Fibroblast of peridontal ligament (primary cell): Measurements from ENCODE around the gene SGPL1.
"Not testable (repeated sequence)": the region's sequence is repeated elsewhere in the genome, so short reads cannot be mapped to it uniquely, and the experiment has no call there.

Source experiments
- DNase-seq: peaks from one replicate; pipeline ENCODE4 v3.0.0-alpha.2; 2010; ENCODE audit errors: extremely low read depth

The SGPL1 gene

GRCh38 chr10:70843776-70844489 lies 28.2 kb downstream of the SGPL1 start:
- DNase-seq, result no peak

GRCh38 chr10:70845256-70845655 lies 29.5 kb downstream of the SGPL1 start:
- no peak for DNase-seq

DNA sequence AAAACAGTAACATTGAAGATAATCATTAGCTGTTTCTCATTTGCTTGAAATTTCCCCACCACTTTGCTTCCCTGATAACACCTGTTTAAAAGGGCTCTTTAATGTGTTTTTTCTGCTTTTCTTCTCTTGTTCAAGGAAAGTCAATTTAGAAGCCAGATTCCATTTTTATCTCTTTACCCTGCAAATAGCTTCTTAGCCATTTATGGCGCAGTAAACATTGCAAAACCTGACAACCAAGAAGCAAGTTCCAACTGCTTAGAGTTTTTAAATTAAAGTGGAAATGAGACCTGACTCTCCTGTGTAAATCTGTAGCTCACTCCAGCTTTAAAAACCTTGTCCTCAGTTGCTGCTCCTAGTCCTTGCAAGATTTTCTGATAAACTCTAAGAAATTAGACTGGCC lies 30.1 kb downstream of the SGPL1 start:
- no peak for DNase-seq

DNA sequence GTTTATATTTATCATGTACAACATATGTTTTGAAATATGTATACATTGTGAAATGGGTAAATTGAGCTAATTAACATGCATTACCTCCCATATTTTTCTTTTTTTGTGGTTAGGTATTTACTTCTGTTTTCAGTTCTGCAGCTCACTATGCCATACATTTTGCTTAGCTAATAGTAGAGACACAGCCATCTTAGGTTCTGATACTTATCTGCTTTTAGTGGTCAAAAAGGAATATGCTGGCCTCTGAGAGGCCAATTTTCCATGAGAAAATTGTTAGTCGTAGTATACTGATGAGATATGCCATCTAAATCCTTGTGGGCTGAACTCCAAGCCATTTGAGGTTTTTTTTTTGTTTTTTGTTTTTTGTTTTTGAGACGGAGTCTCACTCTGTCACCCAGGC lies 31.0 kb downstream of the SGPL1 start:
- DNase-seq, result no peak

DNA sequence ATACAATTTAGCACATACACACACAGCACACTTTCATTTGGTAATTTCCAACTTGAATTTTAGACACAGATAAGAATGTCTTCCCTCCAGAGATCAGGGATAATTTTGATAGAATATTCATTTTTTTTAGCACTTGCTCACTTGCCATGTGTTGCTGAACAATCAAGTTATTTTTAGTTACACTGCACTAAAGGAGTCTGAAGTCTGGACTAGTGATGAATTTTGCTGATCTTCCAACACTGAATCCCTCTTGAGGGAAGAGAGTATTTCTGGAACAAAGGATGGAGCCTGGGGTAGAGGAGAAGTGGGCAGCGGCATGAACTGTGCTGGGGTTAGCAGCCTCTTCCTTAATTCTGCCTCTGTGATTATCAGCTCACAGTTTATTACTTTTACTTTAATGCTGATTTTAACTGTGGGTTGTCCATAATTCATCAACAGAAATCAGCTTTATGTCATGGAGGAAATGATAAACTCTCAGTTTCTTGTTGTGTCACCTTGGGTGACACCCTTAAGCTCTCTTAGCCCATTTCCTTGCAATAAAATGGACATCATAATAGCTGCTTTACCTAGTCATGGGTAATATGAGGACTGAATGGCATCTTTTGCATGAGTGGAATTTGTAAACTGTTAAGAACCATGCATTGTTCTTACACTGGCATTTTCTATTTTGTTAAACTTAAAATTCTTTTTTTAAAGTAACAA lies 32.1 kb downstream of the SGPL1 start:
- DNase-seq, result peak; percentile 34

DNA sequence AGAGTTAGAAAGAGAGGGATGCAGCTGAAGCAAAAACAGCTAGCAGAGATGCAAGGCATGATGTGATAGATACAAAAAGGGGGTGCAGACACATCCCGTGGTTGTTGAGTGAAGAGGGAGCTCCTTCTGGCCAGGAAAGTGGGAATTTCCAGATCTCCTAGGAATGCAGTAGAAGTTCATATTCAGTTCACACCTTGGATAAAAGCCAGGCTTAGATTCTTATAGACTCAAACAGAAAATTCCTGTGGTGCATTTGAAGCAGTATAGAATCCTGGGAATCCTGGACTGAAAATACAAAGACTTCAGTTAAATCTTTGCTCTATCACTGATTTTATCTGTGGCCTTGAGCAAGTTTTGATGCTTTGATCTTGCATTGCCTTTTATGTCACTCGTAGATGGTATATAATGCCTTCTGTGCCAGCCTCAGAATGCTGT lies 33.9 kb downstream of the SGPL1 start:
- DNase-seq, result peak; percentile 90

GRCh38 chr10:70850097-70850496 lies 34.3 kb downstream of the SGPL1 start:
- no peak for DNase-seq

DNA sequence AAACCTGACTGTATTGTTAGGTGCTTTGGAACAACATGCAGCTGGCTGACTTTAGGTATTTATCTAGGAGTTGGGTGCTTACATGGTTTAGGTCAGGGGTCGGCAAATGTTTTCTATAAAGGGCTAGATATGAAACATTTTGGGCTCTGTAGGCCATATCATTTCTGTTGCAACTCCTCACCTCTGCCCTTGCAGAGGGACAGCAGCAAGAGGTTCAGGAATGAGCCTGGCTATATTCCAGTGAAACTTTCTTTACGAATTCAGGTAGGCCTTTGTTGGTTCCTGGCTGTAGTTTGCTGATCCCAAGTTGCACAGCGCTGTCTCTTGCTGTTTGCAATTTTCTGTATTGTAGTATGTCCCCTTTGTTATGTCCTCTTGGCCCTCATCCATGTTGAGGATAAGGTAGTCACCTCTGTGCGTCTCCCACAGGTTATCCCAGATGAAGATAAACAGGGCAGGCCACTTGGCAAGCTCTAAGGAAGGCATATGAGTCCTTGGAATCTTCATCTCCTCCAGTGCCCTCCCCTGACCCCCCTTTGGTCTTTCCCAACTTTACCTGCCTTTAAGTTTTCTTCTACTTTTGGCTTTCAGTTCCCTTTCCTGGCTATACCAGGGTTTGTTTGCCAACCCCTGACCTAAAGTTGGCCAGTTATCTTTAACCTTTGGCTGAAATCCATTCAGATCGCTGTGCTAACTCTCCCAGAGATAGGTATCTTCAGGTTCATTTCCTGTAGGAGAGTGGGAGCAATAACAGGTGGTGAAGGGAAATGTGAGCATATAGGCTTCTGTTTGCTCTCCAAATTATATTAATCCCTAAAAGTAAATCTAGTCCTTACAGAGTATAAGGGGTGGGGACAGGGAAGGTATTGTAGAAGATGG lies 36.1 kb downstream of the SGPL1 start:
- no peak for DNase-seq

DNA sequence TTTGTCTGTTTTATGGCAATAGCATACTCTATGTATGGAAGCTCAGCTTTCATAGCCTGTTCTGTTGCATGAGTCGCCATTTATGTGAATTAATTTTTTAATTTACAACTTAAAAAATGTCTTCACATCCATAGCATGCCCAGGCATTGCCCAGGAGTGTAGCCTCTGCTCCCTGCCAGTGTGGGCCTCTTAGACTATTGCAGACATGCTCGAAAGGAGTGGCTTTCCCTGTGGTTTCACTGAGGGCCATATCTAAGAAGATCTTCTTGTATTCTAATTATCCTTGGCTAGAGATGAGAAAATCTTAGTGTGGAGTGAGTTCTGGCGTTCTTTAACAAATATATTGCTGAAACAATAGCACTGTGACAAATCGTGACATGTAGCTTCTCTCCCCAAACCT lies 37.3 kb downstream of the SGPL1 start:
- no peak for DNase-seq

DNA sequence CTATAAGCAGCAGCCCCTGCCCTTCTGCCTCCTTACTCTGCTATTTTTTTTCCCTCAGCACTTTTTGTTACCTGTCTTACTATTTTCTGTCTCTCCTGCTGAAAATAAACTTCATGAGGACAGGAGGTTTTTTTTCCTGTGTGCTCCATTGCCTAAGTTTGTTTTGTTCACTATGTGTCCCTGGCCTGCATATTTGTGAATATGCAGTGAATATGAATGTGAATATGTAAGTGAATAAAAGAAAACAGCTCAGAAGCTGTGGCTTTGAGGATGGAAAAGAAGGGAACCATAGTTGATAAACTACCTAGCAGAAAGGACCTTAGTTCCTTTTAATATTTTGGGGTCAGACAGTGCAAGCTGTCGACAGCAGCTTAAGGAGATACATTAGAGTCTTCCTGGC lies 37.7 kb downstream of the SGPL1 start:
- DNase-seq, result no peak

- peak; percentile 20 for DNase-seq
Observed at GRCh38 chr10:70856454-70856853, 40.7 kb downstream of the SGPL1 start.

GRCh38 chr10:70858759-70859158 lies 43.0 kb downstream of the SGPL1 start:
- no peak for DNase-seq

DNA sequence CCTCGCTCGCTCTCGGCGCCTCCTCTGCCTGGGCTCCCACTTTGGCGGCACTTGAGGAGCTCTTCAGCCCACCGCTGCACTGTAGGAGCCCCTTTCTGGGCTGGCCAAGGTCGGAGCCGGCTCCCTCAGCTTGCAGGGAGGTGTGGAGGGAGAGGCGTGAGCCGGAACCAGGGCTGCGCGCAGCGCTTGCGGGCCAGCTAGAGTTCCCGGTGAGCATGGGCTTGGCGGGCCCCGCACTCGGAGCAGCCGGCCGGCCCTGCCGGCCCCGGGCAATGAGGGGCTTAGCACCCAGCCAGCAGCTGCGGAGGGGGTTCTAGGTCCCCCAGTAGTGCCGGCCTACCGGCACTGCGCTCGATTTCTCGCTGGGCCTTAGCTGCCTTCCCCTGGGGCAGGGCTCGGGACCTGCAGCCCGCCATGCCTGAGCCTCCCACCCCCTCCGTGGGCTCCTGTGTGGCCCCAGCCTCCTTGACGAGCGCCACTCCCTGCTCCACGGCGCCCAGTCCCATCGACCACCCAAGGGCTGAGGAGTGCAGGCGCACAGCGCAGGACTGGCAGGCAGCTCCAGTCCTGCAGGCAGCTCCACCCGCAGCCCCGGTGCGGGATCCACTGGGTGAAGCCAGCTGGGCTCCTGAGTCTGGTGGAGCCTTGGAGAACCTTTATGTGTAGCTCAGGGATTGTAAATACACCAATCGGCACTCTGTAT lies 45.9 kb downstream of the SGPL1 start:
- not testable (repeated sequence) for DNase-seq

DNA sequence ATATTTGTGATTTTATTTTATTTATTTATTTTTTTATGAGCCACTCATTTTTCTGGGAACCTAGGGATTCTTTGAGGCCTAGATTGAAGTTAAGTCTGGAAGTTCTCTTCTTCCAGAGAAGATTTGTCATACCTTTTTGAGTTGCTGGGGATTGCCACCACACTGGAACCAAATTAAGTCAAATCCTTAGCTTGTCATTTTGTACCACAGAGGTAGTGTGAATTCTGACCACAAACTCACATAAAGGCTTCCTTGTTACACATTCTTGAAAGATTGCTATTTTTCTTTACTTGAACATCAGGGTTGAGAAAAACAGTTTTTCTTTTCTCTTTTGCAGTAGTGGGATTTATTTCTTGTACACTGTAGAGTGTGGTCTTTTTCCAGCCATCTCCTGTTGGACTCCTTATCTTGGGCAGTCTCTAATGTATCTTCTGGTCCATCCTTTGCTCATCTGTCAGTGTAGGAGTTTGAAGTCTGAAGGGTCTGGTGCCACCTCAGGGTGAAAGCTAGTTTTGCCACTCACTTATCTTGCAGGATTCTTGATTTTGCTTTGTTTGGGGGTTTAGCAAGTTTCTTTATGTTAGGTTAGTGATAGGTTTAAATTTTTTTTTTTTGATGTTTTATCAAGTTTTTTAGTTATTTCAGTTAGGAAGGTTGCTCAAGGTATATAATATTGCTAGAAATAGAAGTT lies 47.9 kb downstream of the SGPL1 start:
- no peak for DNase-seq

DNA sequence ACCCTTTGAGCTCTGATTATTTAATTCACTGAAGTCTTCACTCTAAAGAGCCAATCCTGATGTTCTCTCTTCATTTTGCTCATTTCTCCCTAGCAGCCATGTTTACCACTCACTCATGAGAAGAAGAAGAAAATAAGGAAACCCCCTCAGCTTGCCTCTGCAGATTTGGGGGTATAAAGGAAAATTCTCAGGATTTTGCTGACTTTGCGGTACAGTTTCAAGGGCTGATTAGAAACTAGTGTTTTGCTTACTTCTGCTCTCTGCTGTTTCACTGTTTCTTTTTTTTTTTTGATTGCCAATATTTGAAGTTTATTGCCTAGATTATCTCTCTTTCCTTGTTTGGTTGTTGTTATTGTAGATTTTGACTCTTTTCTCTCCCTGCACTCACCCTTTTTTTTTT lies 49.2 kb downstream of the SGPL1 start:
- DNase-seq, result no peak

DNA sequence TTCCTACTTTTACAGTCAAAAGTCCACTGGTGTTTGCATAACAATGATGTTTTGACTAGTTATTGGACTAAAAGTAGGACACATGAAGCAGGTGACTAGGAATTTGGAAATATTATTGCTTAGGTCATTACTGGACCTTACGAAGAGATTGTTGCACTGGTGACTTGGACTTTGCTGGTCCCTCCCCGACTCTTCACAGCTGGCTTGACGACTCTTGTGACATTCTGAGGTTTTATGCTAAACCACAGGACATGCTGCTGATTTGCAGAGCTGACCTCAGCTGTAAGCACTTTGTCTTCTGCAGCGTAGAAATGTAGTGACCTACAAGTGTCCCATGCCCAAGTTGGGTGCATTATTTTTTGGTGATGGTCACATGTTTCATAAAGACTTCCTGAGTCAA lies 50.7 kb downstream of the SGPL1 start:
- DNase-seq, result no peak

DNA sequence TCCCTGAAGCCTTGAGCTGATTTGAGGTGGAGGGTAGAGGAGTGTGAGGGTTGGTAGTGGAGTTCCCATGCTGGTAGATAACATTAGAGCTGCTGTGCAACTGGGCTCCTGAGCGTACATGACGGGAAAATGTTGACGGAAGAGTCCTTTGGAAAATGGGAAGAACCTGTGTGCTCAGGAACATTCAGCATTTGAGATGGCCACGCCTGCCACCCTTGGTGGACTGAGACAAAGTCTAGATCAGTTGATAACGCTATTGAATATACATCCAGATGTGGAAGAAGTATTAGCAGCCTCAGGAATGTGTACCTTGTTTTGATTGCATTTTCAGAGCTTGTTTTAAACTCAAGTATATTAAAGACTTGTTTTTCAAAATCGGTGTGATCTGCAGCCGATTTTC lies 56.5 kb downstream of the SGPL1 start:
- DNase-seq, result no peak

DNA sequence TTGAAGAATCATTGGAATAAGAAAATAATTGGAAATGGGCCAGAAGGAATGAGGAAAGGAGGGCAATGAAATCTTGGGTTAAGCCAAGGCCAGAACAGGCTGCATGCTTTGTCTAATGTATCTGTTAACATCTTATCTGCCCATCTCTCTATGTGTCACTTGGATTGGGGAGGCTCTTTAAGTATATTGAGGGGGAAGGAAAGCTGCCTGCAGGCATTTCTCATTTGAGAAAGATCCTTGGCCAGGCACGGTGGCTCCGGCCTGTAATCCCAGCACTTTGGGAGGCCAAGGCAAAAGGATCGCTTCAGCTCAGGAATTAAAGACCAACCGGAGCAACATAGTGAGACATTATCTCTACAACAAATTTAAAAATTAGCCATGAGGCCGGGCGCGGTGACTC lies 58.3 kb downstream of the SGPL1 start:
- no peak for DNase-seq

DNA sequence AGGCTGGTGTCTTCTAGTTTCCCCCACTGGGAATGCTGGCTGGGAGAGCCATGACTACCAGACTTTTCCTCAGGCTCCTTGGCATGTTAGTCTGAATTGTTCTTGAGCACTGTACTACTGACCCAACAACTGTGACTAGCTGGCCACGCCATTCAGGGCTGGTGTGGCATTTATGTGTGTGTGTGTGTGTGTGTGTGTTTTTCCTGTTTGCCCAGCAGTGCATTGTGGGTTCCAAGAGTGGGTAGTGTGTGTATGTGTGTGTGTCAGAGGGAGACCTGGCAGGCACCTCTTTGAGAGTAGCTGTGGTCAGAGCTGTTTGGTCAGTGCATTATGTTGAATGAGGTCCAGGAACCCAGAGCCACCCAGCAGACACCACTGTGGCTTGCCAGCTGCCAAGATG lies 63.5 kb downstream of the SGPL1 start:
- DNase-seq, result no peak

DNA sequence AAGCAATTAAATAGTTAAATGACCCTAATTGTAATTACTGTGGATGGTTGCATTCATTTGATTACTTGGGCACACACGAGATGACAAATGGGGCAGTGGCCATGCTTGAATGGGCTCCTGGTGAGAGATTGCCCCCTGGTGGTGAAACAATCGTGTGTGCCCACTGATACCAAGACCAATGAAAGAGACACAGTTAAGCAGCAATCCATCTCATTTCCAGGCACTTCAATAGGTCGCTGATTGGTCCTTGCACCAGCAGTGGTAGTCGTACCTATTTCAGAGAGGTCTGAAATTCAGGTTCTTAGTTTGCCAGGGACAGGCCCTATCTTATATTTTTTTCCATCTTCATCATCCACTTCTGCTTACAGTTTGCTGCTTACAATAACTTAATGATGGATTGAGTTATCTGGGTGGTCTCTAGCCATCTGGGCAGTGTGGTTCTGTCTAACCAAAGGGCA lies 64.4 kb downstream of the SGPL1 start:
- peak; percentile 86 for DNase-seq

- DNase-seq, result no peak
Observed at GRCh38 chr10:70884741-70885140, 69.0 kb downstream of the SGPL1 start.
